Measurements from ENCODE around the gene ISCA2.
"Not testable (repeated sequence)": the region's sequence is repeated elsewhere in the genome, so short reads cannot be mapped to it uniquely, and the experiment has no call there.

The ISCA2 gene

GRCh38 chr14:74493343-74494261 is at the start of gene ISCA2:
TSS of gene ISCA2 (plus strand) at chr14:74493765. CDS start at chr14:74493775, 10 bp downstream.
- H3K27ac ChIP-seq (ENCODE audit: low read depth, low read length), result peak within 1 kb of the TSS; percentile 56; the same call in 1 of the 2 replicates

GRCh38 chr14:74444866-74445265 is 48.7 kb upstream of the ISCA2 start:
- peaks cover 56% of the 10 kb centered on the region for H3K27me3 ChIP-seq (ENCODE audit: insufficient read depth, low read length)
- no peak overlapping the region for H3K4me3 ChIP-seq (ENCODE audit: low read depth, low read length)
- no peaks in the 10 kb centered on the region for H3K4me1 ChIP-seq (ENCODE audit: control insufficient read depth, insufficient read depth, low read length, unreplicated experiment)
- H3K79me2 ChIP-seq (ENCODE audit: control insufficient read depth, insufficient read depth, low read length, unreplicated experiment), result no peaks in the 10 kb centered on the region
- H3K27ac ChIP-seq (ENCODE audit: low read depth, low read length), result no peak overlapping the region
- H2AFZ ChIP-seq (ENCODE audit: low read length, unreplicated experiment), result no peak overlapping the region
- no peaks in the 10 kb centered on the region for H3K36me3 ChIP-seq (ENCODE audit: insufficient read depth, low read length)

More at GRCh38 chr14:74493343-74494261, at the start of gene ISCA2:
- Histone ChIP-seq H3K36me3 (ENCODE audit: insufficient read depth, low read length) (no peaks in the 10 kb centered on the region), H3K27me3 (ENCODE audit: insufficient read depth, low read length) (no peaks in the 10 kb centered on the region), H3K79me2 (ENCODE audit: control insufficient read depth, insufficient read depth, low read length, unreplicated experiment) (peaks cover 39% of the 10 kb centered on the region), H2AFZ (ENCODE audit: low read length, unreplicated experiment) (peak within 1 kb of the TSS; percentile 92), H3K4me1 (ENCODE audit: control insufficient read depth, insufficient read depth, low read length, unreplicated experiment) (peaks cover 37% of the 10 kb centered on the region), H3K4me3 (ENCODE audit: low read depth, low read length) (peak within 1 kb of the TSS; percentile 97)

- not testable (repeated sequence) for H3K4me3 ChIP-seq (ENCODE audit: low read depth, low read length); H2AFZ ChIP-seq (ENCODE audit: low read length, unreplicated experiment); H3K79me2 ChIP-seq (ENCODE audit: control insufficient read depth, insufficient read depth, low read length, unreplicated experiment); H3K36me3 ChIP-seq (ENCODE audit: insufficient read depth, low read length); H3K4me1 ChIP-seq (ENCODE audit: control insufficient read depth, insufficient read depth, low read length, unreplicated experiment); H3K27ac ChIP-seq (ENCODE audit: low read depth, low read length)
- peaks cover 52% of the 10 kb centered on the region for H3K27me3 ChIP-seq (ENCODE audit: insufficient read depth, low read length)
Measured at GRCh38 chr14:74454397-74454796, 39.2 kb upstream of the ISCA2 start.

GRCh38 chr14:74456684-74457564 is 36.6 kb upstream of the ISCA2 start:
- Histone ChIP-seq H2AFZ (ENCODE audit: low read length, unreplicated experiment) (no peak overlapping the region), H3K79me2 (ENCODE audit: control insufficient read depth, insufficient read depth, low read length, unreplicated experiment) (no peaks in the 10 kb centered on the region), H3K4me3 (ENCODE audit: low read depth, low read length) (no peak overlapping the region), H3K36me3 (ENCODE audit: insufficient read depth, low read length) (no peaks in the 10 kb centered on the region), H3K4me1 (ENCODE audit: control insufficient read depth, insufficient read depth, low read length, unreplicated experiment) (peaks cover 3% of the 10 kb centered on the region), H3K27me3 (ENCODE audit: insufficient read depth, low read length) (peaks cover 31% of the 10 kb centered on the region), H3K27ac (ENCODE audit: low read depth, low read length) (no peak overlapping the region)

GRCh38 chr14:74457565-74457895 is 36.0 kb upstream of the ISCA2 start:
- peaks cover 3% of the 10 kb centered on the region for H3K4me1 ChIP-seq (ENCODE audit: control insufficient read depth, insufficient read depth, low read length, unreplicated experiment)
- no peaks in the 10 kb centered on the region for H3K36me3 ChIP-seq (ENCODE audit: insufficient read depth, low read length)
- no peak overlapping the region for H2AFZ ChIP-seq (ENCODE audit: low read length, unreplicated experiment)
- H3K27ac ChIP-seq (ENCODE audit: low read depth, low read length), result no peak overlapping the region
- H3K27me3 ChIP-seq (ENCODE audit: insufficient read depth, low read length), result peaks cover 29% of the 10 kb centered on the region
- H3K4me3 ChIP-seq (ENCODE audit: low read depth, low read length), result no peak overlapping the region
- no peaks in the 10 kb centered on the region for H3K79me2 ChIP-seq (ENCODE audit: control insufficient read depth, insufficient read depth, low read length, unreplicated experiment)

- Histone ChIP-seq H3K36me3 (ENCODE audit: insufficient read depth, low read length) (no peaks in the 10 kb centered on the region), H3K4me1 (ENCODE audit: control insufficient read depth, insufficient read depth, low read length, unreplicated experiment) (peaks cover 3% of the 10 kb centered on the region), H3K4me3 (ENCODE audit: low read depth, low read length) (no peak overlapping the region), H2AFZ (ENCODE audit: low read length, unreplicated experiment) (no peak overlapping the region), H3K27ac (ENCODE audit: low read depth, low read length) (no peak overlapping the region), H3K79me2 (ENCODE audit: control insufficient read depth, insufficient read depth, low read length, unreplicated experiment) (no peaks in the 10 kb centered on the region), H3K27me3 (ENCODE audit: insufficient read depth, low read length) (peaks cover 36% of the 10 kb centered on the region)
Measured at GRCh38 chr14:74459289-74459946, 34.1 kb upstream of the ISCA2 start.

- no peak overlapping the region for H2AFZ ChIP-seq (ENCODE audit: low read length, unreplicated experiment)
- H3K4me1 ChIP-seq (ENCODE audit: control insufficient read depth, insufficient read depth, low read length, unreplicated experiment), result peaks cover 3% of the 10 kb centered on the region
- no peak overlapping the region for H3K27ac ChIP-seq (ENCODE audit: low read depth, low read length)
- no peaks in the 10 kb centered on the region for H3K36me3 ChIP-seq (ENCODE audit: insufficient read depth, low read length)
- no peaks in the 10 kb centered on the region for H3K79me2 ChIP-seq (ENCODE audit: control insufficient read depth, insufficient read depth, low read length, unreplicated experiment)
- no peak overlapping the region for H3K4me3 ChIP-seq (ENCODE audit: low read depth, low read length)
- H3K27me3 ChIP-seq (ENCODE audit: insufficient read depth, low read length), result peaks cover 37% of the 10 kb centered on the region
Measured at GRCh38 chr14:74459976-74460375, 33.6 kb upstream of the ISCA2 start.

GRCh38 chr14:74462993-74463392 is 30.6 kb upstream of the ISCA2 start:
- peaks cover 47% of the 10 kb centered on the region for H3K27me3 ChIP-seq (ENCODE audit: insufficient read depth, low read length)
- H3K36me3 ChIP-seq (ENCODE audit: insufficient read depth, low read length), result no peaks in the 10 kb centered on the region
- H3K79me2 ChIP-seq (ENCODE audit: control insufficient read depth, insufficient read depth, low read length, unreplicated experiment), result no peaks in the 10 kb centered on the region
- H2AFZ ChIP-seq (ENCODE audit: low read length, unreplicated experiment), result no peak overlapping the region
- no peak overlapping the region for H3K27ac ChIP-seq (ENCODE audit: low read depth, low read length)
- H3K4me1 ChIP-seq (ENCODE audit: control insufficient read depth, insufficient read depth, low read length, unreplicated experiment), result peaks cover 3% of the 10 kb centered on the region
- no peak overlapping the region for H3K4me3 ChIP-seq (ENCODE audit: low read depth, low read length)

GRCh38 chr14:74463697-74464096 is 29.9 kb upstream of the ISCA2 start:
- Histone ChIP-seq H3K4me1 (ENCODE audit: control insufficient read depth, insufficient read depth, low read length, unreplicated experiment) (peaks cover 3% of the 10 kb centered on the region), H3K36me3 (ENCODE audit: insufficient read depth, low read length) (no peaks in the 10 kb centered on the region), H3K4me3 (ENCODE audit: low read depth, low read length) (no peak overlapping the region), H3K79me2 (ENCODE audit: control insufficient read depth, insufficient read depth, low read length, unreplicated experiment) (no peaks in the 10 kb centered on the region), H2AFZ (ENCODE audit: low read length, unreplicated experiment) (no peak overlapping the region), H3K27ac (ENCODE audit: low read depth, low read length) (no peak overlapping the region), H3K27me3 (ENCODE audit: insufficient read depth, low read length) (peaks cover 47% of the 10 kb centered on the region)

- no peak overlapping the region for H3K27ac ChIP-seq (ENCODE audit: low read depth, low read length)
- H2AFZ ChIP-seq (ENCODE audit: low read length, unreplicated experiment), result no peak overlapping the region
- no peaks in the 10 kb centered on the region for H3K79me2 ChIP-seq (ENCODE audit: control insufficient read depth, insufficient read depth, low read length, unreplicated experiment)
- no peak overlapping the region for H3K4me3 ChIP-seq (ENCODE audit: low read depth, low read length)
- peaks cover 47% of the 10 kb centered on the region for H3K27me3 ChIP-seq (ENCODE audit: insufficient read depth, low read length)
- peaks cover 1% of the 10 kb centered on the region for H3K4me1 ChIP-seq (ENCODE audit: control insufficient read depth, insufficient read depth, low read length, unreplicated experiment)
- no peaks in the 10 kb centered on the region for H3K36me3 ChIP-seq (ENCODE audit: insufficient read depth, low read length)
Measured at GRCh38 chr14:74464785-74465184, 28.8 kb upstream of the ISCA2 start.

Measured in ACC112 (cell line).